DOHH2 (cell line): ENCODE data around the gene MGRN1.

Source experiments
- EZH2phosphoT487 ChIP-seq: fragments of 200-600 bp; sonication (generic); IDR thresholded peaks from 2 replicates; pipeline ENCODE4 v1.6.1; 2017; ENCODE audit warnings: borderline replicate concordance, mild to moderate bottlenecking, antibody characterized with exemption, low read length, moderate library complexity, mixed read lengths
- TF ChIP-seq, protein P1 (sequence below): fragments of 200-600 bp; sonication (generic); IDR thresholded peaks from one replicate; pipeline ENCODE4 v1.5.1; 2014; ENCODE audit warnings: antibody characterized with exemption, mild to moderate bottlenecking, low read depth, low read length; ENCODE audit not compliant: poor library complexity, severe bottlenecking

DNA sequence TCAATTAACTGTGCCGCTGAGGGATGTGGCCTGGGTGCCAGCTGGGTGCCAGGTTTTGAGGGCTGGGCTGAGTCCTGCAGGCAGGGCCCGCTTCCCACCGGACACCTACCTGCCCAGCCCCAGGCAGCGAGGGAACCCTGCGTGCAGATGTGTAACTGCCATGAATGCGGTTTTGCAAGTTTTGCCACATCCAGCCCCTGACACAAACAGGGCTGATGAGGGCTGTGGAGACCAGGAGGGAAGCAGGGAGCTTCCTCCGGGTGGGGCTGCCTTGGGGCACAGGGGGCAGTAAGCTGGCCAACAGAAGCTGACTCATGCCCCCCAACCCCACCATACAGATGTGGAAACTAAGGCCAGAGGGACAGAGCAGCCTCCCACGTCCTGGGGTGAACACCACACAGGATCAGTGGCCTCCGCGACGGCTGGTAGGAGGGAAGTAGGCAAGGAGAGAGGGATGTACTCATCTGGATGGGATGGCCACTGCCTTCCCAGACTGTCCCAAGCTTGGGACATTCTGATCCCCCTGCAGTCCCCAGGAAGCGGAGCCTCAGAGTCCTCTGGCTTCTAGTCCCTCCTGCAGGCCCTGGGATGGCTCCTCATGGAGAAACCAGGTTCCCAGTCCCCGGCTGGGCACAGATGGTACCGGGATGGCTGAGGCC is 11.5 kb upstream of the MGRN1 start:
- TF ChIP-seq, protein P1, sequence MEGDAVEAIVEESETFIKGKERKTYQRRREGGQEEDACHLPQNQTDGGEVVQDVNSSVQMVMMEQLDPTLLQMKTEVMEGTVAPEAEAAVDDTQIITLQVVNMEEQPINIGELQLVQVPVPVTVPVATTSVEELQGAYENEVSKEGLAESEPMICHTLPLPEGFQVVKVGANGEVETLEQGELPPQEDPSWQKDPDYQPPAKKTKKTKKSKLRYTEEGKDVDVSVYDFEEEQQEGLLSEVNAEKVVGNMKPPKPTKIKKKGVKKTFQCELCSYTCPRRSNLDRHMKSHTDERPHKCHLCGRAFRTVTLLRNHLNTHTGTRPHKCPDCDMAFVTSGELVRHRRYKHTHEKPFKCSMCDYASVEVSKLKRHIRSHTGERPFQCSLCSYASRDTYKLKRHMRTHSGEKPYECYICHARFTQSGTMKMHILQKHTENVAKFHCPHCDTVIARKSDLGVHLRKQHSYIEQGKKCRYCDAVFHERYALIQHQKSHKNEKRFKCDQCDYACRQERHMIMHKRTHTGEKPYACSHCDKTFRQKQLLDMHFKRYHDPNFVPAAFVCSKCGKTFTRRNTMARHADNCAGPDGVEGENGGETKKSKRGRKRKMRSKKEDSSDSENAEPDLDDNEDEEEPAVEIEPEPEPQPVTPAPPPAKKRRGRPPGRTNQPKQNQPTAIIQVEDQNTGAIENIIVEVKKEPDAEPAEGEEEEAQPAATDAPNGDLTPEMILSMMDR = no peak
- TF ChIP-seq EZH2phosphoT487 = no peak
